Uterus (tissue), 2 donors: Measurements from ENCODE around the gene HCLS1.

Source experiments
- CTCF ChIP-seq, 4 experiments: fragments of 200-600 bp in 2 of 4; fragments of 450-650 bp in 2 of 4; sonication (generic) in 2 of 4; IDR thresholded peaks; one replicate each; pipeline ENCODE4 v1.5.1; 2016 to 2019; ENCODE audit warnings: antibody characterized with exemption in 4 of 4, mild to moderate bottlenecking in 2 of 4, moderate library complexity in 1 of 4
- POLR2A ChIP-seq, 2 donors: fragments of 450-650 bp; IDR thresholded peaks; one replicate each; pipeline ENCODE4 v1.6.1; 2016; ENCODE audit warnings: antibody characterized with exemption in 2 of 2, mild to moderate bottlenecking in 1 of 2, moderate library complexity in 1 of 2

- TF ChIP-seq POLR2A (IDR thresholded peaks at IDR 0.05) (no peak), CTCF (IDR thresholded peaks at IDR 0.05) (no peak)
Measured at GRCh38 chr3:121692010-121692699, 31.5 kb upstream of the HCLS1 start.
